ENCODE results near the gene ZFYVE21. TPM values are rescaled to one million over a fixed set of nuclear protein-coding genes. Genes with fewer than 3 reads are reported as not detected.

ZFYVE21 gene
- total RNA-seq, 1 experiment from 2014 or later: 59.7 TPM

GRCh38 chr14:103683139-103683538 lies 32.5 kb upstream of the ZFYVE21 start:
- no peaks in the 10 kb centered on the region for H3K9me3 Mint-ChIP-seq
- H3K4me3 Mint-ChIP-seq: no peak overlapping the region
- no peaks in the 10 kb centered on the region for H3K27me3 Mint-ChIP-seq (ENCODE audit: low read depth)
- POLR2A ChIA-PET: interaction anchor here (0.7 kb wide), 1 partner anchor 516 kb away, joined by 6 read pairs; no protein-coding TSS in a partner anchor
- CTCF ChIA-PET: no interaction called here
- no peak for TF ChIP-seq ZNF416 (CRISPR knock-in tag; IDR thresholded peaks at IDR 0.05)
- no peak for TF ChIP-seq GTF2I (CRISPR knock-in tag; conservative IDR thresholded peaks at IDR 0.05)
- TF ChIP-seq TEAD1 (CRISPR knock-in tag; IDR thresholded peaks at IDR 0.05): no peak
- TF ChIP-seq NFATC4 (CRISPR knock-in tag; IDR thresholded peaks at IDR 0.05): no peak
- TF ChIP-seq ZSCAN18 (CRISPR knock-in tag; IDR thresholded peaks at IDR 0.05): no peak
- TF ChIP-seq ZNF263 (CRISPR knock-in tag; IDR thresholded peaks at IDR 0.05; ENCODE audit: low read depth): no peak
- no peak for TF ChIP-seq JUN (CRISPR knock-in tag; IDR thresholded peaks at IDR 0.05)
- no peak for TF ChIP-seq ATF2 (CRISPR knock-in tag; IDR thresholded peaks at IDR 0.05; ENCODE audit: borderline replicate concordance, low read depth)
- TF ChIP-seq ELF4 (CRISPR knock-in tag; IDR thresholded peaks at IDR 0.05; ENCODE audit: low read depth): no peak
- no peak for TF ChIP-seq STAT6 (CRISPR knock-in tag; conservative IDR thresholded peaks at IDR 0.05; ENCODE audit: low read depth)
- TF ChIP-seq MYBL2 (CRISPR knock-in tag; IDR thresholded peaks at IDR 0.05): no peak
- no peak for TF ChIP-seq RORB (CRISPR knock-in tag; IDR thresholded peaks at IDR 0.05)
- TF ChIP-seq PRRX2 (CRISPR knock-in tag; IDR thresholded peaks at IDR 0.05): no peak
- TF ChIP-seq ZMAT4 (CRISPR knock-in tag; IDR thresholded peaks at IDR 0.05): no peak
- no peak for TF ChIP-seq ZBTB21 (CRISPR knock-in tag; IDR thresholded peaks at IDR 0.05; ENCODE audit: borderline replicate concordance)
- no peak for TF ChIP-seq EMX1 (CRISPR knock-in tag; IDR thresholded peaks at IDR 0.05)
- no peak for TF ChIP-seq CDX4 (CRISPR knock-in tag; IDR thresholded peaks at IDR 0.05; ENCODE audit: borderline replicate concordance)
- H3K4me1 Mint-ChIP-seq: no peaks in the 10 kb centered on the region
- peaks cover 59% of the 10 kb centered on the region for H3K36me3 Mint-ChIP-seq
- peak overlapping the region; percentile 23; the same call in 1 of the 2 replicates for H3K27ac Mint-ChIP-seq
- ATAC-seq (no peak), DNase-seq (ENCODE audit: low spot score) (no peak)

GRCh38 chr14:103684471-103684870 lies 31.1 kb upstream of the ZFYVE21 start:
- DNase-seq (ENCODE audit: low spot score) (no peak), ATAC-seq (no peak)
- Mint-ChIP-seq H3K4me3 (no peak overlapping the region), H3K27ac (no peak overlapping the region), H3K27me3 (ENCODE audit: low read depth) (no peaks in the 10 kb centered on the region), H3K4me1 (no peaks in the 10 kb centered on the region; the same call in 1 of the 2 replicates), H3K36me3 (peaks cover 61% of the 10 kb centered on the region), H3K9me3 (no peaks in the 10 kb centered on the region)
- ChIA-PET CTCF (no interaction called here), POLR2A (interaction anchor here (0.5 kb wide), 1 partner anchor 26 kb away, joined by 4 read pairs; no protein-coding TSS in a partner anchor)
- TF ChIP-seq PRDM15 (CRISPR knock-in tag; IDR thresholded peaks at IDR 0.05) (no peak), ZBTB21 (CRISPR knock-in tag; IDR thresholded peaks at IDR 0.05; ENCODE audit: borderline replicate concordance) (no peak), SOX15 (CRISPR knock-in tag; IDR thresholded peaks at IDR 0.05) (no peak), FOXJ3 (CRISPR knock-in tag; IDR thresholded peaks at IDR 0.05; ENCODE audit: borderline replicate concordance) (no peak), JAZF1 (CRISPR knock-in tag; IDR thresholded peaks at IDR 0.05) (no peak), HMGA2 (CRISPR knock-in tag; IDR thresholded peaks at IDR 0.05) (no peak), USF2 (CRISPR knock-in tag; IDR thresholded peaks at IDR 0.05) (no peak), FOXP1 (CRISPR knock-in tag; IDR thresholded peaks at IDR 0.05; ENCODE audit: borderline replicate concordance) (no peak)
